Stimulated activated CD4-positive, alpha-beta T cell treated with anti-CD3 and anti-CD28 coated beads, Interleukin-2, amount 100 ng/mL, for 48 hours (primary cell): ENCODE measurements around the gene CAMKMT.

Experiments
- DNase-seq, 2 donors: peaks; one replicate each; pipeline ENCODE4 v3.0.0-alpha.2; 2020

The CAMKMT gene

GRCh38 chr2:44519026-44519425, 157.3 kb downstream of the CAMKMT start:
- no peak for DNase-seq

GRCh38 chr2:44522846-44523245, 161.1 kb downstream of the CAMKMT start:
- no peak for DNase-seq

- DNase-seq: no peak
Observed at GRCh38 chr2:44524347-44524926, 162.7 kb downstream of the CAMKMT start.

GRCh38 chr2:44526352-44526751, 164.6 kb downstream of the CAMKMT start:
- DNase-seq: no peak

- DNase-seq: no peak
Observed at GRCh38 chr2:44528595-44528994, 166.8 kb downstream of the CAMKMT start.

- DNase-seq: no peak
Observed at GRCh38 chr2:44529448-44529847, 167.7 kb downstream of the CAMKMT start.

GRCh38 chr2:44531289-44531688, 169.5 kb downstream of the CAMKMT start:
- DNase-seq: no peak

GRCh38 chr2:44532031-44532430, 170.3 kb downstream of the CAMKMT start:
- no peak for DNase-seq

GRCh38 chr2:44533508-44533907, 171.8 kb downstream of the CAMKMT start:
- no peak for DNase-seq

GRCh38 chr2:44535376-44535775, 173.6 kb downstream of the CAMKMT start:
- no peak for DNase-seq

- no peak for DNase-seq
Observed at GRCh38 chr2:44537264-44537663, 175.5 kb downstream of the CAMKMT start.

GRCh38 chr2:44542520-44542919, 180.8 kb downstream of the CAMKMT start:
- no peak for DNase-seq

GRCh38 chr2:44543773-44544725, 182.3 kb downstream of the CAMKMT start:
- no peak for DNase-seq

GRCh38 chr2:44545005-44545404, 183.3 kb downstream of the CAMKMT start:
- no peak for DNase-seq

GRCh38 chr2:44546459-44547127, 184.8 kb downstream of the CAMKMT start:
- no peak for DNase-seq

- DNase-seq: no peak
Observed at GRCh38 chr2:44547718-44548117, 186.0 kb downstream of the CAMKMT start.

- no peak for DNase-seq
Observed at GRCh38 chr2:44548221-44549098, 186.7 kb downstream of the CAMKMT start.

GRCh38 chr2:44549099-44549471, 187.3 kb downstream of the CAMKMT start:
- DNase-seq: no peak

GRCh38 chr2:44549856-44550255, 188.1 kb downstream of the CAMKMT start:
- no peak for DNase-seq

GRCh38 chr2:44550561-44550960, 188.8 kb downstream of the CAMKMT start:
- DNase-seq: no peak

- DNase-seq: no peak
Observed at GRCh38 chr2:44551497-44551896, 189.8 kb downstream of the CAMKMT start.

- no peak for DNase-seq
Observed at GRCh38 chr2:44553456-44553855, 191.7 kb downstream of the CAMKMT start.

GRCh38 chr2:44555700-44556099, 194.0 kb downstream of the CAMKMT start:
- DNase-seq: no peak
